Hepatic stellate cell (primary cell): ENCODE measurements around the gene TLCD3A.
"Not testable (repeated sequence)": the region's sequence is repeated elsewhere in the genome, so short reads cannot be mapped to it uniquely, and the experiment has no call there.

Experiments used
- DNase-seq: peaks from one replicate; pipeline ENCODE4 v3.0.0; 2011; ENCODE audit warnings: low spot score

Gene TLCD3A

DNA sequence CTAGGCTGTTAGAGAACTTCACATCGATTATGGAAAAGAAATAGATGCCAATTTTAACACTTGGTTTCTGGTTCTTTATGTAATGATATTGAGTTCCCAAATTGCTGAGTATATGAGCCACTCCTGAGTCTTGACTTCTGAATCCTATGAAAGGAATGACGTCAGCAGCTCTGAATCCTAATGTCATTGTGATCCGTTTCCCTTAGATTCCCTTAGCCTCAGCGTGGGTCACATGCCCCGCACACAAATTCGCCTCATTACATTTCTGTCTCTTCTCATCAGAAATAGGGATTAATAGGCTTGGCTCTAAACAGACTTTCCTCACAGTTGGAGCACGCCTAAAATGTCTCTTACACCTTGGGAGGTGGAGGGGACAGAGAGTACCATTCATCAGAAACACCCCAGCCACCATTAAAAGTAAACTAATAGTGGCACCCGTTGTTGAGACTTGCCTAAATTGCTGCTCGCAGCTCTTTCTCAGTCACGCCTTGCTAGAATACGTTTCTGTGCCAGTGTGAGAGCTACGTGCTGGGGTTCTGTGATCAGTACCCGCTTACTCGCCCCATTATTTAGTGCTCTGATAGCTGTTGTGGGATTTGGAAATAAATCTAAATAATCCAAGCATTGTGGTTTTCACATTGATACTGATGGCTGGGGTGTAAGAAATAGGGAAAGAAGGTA lies 56.9 kb downstream of the TLCD3A start:
- no peak for DNase-seq

DNA sequence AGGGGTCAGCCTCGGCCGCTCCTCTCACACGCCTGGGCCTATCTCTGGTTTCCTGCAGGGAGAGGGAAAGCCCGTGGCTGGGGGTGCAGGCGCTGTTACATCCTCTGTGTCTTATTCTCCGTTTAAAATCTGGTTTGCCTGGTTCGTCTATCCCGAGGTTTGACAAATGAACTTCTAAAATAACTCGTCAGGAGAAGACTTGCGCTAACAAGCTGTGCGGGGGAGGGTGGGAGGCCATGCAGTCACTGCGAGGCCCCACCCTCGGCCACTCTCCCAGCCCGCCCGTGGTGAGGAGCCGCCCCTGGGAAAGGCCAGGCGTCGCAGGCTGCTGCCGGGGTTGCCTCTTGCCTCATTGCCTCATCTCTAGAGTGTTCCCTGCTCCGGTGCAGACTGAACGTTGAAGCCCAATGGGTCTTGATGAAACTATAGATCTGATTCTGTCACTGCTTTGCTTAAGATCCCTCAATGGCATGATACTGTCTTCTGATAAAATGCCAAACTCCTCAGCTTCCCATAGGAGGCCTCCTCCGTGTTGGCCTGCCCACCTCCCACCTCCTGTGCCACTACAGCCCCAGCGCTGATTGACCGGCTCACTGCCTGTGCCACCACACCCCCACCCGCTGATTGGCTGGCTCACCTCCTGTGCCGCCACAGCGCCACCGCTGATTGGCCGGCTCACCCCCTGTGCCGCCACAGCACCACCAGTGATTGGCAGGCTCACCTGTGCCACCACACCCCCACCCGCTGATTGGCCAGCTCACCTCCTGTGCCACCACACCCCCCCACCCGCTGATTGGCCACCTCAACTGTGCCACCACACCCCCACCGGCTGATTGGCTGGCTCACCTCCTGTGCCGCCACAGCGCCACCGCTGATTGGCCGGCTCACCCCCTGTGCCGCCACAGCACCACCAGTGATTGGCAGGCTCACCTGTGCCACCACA lies 57.8 kb downstream of the TLCD3A start:
- DNase-seq = not testable (repeated sequence)

DNA sequence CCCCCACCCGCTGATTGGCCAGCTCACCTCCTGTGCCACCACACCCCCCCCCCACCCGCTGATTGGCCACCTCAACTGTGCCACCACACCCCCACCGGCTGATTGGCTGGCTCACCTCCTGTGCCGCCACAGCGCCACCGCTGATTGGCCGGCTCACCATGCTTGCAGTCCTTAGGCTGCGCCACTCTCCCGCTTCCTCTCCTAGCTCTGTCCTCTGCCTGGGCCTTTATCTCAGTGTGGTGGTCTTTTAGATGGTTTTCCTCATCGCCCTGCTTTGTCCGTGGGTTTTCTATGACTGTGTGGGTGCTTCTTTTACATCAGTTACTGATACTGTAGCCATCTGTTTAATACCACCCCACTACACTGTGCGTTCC lies 58.5 kb downstream of the TLCD3A start:
- not testable (repeated sequence) for DNase-seq

DNA sequence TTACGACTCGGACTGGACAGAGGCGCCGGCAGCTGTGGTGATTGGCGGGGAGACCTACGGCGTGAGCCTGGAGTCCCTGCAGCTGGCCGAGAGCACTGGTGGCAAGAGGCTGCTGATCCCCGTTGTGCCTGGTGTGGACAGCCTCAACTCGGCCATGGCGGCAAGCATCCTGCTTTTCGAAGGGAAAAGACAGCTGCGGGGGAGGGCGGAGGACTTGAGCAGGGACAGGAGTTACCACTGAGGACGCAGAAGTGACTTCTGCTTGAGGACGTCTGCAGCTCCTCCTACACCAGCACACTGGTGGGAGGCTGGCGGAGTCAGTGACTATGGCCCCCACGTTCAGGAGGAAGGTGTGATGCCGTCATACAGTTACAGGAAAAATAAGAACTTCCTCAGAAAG lies 59.4 kb downstream of the TLCD3A start:
- no peak for DNase-seq

DNA sequence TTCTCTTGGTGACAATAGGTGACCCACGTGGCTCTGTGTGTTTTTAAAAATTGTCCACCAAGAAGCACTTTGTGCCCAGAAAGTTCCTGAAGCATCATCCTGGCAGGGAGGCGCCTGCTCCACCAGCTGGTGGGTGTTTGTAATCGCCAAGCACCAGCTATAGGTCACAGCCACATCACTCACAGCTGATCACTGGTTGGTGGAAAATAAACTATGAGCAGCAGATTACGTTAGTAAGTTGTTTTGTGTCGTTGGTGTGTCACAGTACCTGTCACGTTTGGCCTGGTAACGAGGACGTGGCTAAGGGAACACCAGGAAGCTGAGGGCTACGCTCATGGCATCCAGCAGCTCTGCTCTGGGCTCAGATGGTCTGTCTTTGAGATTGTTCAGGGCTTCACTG lies 59.9 kb downstream of the TLCD3A start:
- no peak for DNase-seq
